ENCODE measurements around the gene FRG2.
"Not testable (repeated sequence)": the region's sequence is repeated elsewhere in the genome, so short reads cannot be mapped to it uniquely, and the experiment has no call there.

FRG2 gene

DNA sequence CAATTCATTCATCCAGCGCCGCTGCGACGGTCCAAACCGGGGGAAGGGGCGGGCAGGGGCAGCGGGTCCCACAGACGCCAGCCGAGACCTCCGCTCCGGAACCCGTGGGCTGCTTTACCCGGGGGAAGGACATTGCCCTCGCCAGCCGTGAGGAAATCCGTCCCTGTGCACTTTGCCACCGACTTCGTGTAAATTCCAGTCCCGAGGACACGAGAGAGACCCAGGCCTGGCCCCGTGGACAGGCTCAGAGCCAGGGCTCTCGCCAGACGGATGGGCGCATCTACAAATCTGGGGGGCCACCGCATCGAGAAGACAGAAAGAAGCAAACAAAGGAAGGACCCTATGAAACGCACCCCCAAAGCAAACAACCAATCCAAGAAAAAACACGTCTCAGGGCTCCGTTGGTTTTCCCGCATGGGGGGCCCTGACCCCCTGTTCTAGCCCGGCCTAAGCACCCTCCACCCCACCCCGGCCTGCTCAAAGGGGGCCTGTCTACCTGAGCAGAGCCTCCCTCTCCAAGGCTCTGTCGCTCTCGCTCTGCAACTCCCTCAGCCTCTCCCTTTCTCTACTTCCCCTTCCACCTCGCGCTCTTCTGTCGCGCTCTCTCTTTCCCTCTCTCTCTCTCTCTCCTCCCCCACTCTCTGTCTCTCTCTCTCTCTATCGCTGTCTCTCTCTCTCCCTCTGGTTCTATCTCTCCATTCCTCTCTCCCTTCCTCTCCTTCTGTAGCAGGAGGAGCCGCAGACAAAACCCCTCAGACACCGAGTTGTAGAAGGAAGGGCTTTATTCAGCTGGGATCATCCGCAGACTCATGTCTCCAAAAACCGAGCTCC lies 11.3 kb downstream of the FRG2 start:
- no peak for FAIRE-seq

DNA sequence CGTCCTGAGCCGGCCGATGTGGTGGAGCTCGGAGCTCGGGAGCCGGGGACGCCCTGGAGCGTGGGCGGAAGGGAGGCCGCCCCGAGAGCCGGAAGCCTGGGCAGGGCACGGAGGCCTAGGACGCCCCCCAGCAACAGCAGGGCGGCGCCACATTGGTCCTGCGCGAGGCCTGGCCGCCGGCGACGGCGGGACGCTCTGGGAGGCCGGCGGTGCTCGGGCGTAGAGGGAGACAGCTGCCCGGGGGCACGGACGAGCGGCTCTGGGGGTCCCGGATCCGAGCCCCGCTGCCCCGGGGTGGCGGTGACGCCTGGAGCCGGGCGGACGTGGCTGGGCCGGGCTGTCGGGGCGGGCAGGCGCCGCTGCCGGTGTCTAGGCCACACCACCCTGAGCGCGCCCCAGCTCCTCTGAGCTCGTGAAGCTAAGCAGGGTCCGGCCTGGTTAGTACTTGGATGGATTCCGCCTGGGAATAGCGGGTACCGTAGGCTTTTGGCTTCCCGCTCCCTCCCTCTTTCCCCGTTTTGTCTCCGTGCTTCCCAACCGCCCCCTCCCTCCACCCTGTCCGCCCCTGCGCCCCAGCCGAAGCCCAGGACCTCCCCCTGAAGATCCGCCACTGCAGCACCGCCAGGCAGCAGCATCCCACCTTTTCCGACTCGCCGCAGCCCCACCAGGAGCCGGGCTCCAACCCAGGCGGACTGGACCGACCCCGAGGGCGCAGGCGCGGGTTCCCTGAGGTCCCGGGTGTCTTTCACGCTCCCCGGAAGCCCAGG lies 12.1 kb downstream of the FRG2 start:
- FAIRE-seq = no peak

DNA sequence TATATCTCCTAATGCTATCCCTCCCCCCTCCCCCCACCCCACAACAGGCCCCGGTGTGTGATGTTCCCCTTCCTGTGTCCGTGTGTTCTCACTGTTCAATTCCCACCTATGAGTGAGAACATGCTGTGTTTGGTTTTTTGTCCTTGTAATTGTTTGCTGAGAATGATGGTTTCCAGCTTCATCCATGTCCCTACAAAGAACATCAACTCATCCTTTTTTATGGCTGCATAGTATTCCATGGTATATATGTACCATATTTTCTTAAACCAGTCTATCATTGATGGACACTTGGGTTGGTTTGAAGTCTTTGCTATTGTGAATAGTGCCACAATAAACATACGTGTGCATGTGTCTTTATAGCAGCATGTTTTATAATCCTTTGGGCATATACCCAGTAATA lies 37.1 kb downstream of the FRG2 start:
- not testable (repeated sequence) for FAIRE-seq

DNA sequence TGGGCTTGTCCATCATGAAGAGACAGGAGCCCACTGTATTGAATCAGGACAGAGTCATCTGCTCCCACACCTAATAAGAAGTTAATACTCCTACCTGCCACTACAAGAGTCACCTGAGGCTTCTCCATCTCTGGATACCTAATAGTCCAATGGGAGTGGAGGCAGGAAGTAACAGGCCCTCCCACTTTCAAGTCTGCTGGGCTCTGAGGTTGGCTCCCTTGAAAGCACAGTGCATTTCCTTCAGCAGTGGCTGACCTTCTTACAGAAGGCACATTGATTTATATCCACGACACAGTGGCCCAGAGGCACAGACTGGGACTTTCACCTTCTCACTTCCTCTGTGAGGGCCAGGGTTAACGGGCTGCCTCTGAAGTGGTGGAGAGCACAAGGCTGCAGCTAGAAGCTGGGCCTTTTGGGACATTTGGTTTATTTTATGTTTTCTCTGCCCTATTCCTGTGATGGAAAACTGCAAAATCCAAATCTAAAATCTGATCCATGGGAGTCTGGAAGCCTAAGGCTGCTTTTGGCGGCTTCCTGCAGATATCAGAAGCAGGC lies 38.1 kb downstream of the FRG2 start:
- no peak for FAIRE-seq

DNA sequence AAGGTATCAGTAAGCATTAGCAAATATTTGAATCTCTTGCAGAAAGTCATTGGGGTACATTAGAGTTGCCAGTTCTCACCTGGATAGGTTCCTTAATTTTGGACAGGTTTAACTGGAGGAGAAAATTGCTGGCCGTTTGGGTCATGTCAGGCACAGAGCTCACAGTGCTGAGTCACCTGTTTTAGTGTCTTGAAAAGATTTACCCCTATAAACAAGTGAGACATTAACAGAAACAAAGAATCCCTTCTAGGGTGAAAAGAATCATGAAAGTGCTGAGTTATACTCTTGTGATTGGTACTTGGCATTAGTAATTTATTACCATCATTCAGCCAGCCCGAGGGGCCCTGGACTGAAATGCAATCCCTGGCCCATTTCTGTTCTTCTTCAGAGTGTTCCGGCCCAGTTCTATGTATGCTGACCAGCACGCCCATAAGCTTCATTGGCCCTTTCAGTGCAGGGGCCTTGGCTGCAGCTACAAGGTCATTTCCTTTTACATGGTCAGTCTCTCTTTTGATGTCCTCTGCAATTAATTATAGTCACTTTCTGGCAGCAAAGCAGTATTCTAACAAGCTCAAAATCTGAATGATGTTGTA lies 41.3 kb downstream of the FRG2 start:
- not testable (repeated sequence) for FAIRE-seq

DNA sequence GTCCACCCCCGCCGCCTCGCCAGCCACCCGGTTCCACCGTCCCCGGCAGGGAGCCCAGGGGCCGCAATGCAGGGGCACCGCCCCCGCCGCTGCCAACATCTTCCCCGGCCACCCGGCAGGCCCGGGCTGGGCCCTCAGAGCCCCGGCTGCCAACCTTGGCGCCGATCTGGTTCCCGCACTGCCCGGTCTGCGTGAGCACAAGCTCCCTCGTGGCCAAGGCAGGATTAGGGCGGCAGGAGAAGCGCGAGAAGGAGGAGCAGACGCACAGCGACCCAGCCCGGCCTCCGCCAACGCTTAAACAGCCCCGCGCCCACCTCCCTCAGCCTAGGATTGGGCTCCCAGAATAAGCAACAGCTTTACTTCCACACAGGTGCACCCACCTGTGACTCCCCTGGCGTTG lies 42.4 kb downstream of the FRG2 start:
- FAIRE-seq = not testable (repeated sequence)

DNA sequence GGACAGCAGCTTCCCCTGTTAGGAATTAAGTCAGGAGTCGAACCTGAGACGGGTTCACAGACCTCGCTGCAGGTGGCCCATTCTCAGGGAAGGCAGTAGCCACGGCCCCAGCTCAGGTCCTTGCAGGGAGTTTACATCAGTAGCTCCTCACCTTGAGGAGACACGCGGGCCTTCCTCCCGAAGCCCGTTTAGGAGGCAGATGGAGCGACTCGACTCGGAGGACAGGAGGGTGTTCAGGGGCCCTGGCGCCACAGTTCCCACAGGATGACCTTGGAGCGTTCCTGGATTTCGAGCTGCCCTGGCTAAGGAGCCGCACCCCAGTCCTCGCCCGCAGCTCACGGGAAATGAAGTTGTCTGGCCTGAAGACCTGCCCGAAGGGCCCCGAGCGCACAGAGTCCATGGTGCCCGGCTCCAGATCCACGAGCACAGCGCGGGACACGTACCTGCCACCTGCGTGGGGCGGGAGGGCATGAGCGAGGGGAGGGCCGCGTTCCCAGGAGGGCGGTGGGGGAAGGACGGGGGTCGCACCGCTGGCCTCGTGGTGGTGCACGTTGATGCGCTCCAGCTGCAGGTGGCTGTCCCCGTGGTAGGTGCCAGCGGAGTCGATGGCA lies 43.0 kb downstream of the FRG2 start:
- not testable (repeated sequence) for FAIRE-seq

DNA sequence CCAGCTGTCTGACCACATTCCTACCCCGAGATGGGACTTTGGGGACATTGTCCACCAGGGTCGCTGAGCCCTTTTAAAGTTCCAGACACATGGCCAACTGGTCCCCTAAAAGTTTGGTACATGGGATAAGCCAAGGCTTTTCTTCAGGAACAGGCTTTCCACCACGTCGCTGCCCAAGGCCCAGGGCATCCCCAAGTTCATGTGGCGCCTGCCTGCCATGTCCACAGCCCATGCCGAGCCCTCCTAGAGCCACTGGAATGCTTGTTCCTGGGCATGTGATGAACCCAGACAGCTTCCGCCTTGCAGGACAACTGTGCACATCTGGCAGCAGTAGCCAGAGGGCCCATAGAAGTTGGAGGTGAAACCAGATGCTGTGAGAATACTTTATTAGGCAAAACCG lies 45.1 kb downstream of the FRG2 start:
- FAIRE-seq = no peak

DNA sequence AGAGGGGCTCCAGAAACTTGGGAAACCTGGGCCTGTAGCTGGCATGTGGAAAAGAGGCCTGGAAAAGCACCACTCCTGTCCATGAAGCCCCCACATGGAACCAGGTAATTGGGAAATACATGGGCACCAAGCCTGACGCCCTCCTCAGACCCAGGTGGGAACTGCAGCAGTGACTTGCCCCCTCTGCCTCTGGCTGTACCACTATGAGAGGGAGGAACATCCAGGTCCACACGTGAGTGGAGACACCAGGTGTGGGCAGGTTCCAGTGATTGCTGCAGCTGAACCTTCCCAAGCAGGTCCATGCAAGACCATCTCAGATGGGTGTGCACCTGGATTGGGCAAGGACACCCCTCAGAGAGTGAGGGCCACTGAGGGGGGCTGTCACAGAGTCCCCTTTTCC lies 46.8 kb downstream of the FRG2 start:
- not testable (repeated sequence) for FAIRE-seq

DNA sequence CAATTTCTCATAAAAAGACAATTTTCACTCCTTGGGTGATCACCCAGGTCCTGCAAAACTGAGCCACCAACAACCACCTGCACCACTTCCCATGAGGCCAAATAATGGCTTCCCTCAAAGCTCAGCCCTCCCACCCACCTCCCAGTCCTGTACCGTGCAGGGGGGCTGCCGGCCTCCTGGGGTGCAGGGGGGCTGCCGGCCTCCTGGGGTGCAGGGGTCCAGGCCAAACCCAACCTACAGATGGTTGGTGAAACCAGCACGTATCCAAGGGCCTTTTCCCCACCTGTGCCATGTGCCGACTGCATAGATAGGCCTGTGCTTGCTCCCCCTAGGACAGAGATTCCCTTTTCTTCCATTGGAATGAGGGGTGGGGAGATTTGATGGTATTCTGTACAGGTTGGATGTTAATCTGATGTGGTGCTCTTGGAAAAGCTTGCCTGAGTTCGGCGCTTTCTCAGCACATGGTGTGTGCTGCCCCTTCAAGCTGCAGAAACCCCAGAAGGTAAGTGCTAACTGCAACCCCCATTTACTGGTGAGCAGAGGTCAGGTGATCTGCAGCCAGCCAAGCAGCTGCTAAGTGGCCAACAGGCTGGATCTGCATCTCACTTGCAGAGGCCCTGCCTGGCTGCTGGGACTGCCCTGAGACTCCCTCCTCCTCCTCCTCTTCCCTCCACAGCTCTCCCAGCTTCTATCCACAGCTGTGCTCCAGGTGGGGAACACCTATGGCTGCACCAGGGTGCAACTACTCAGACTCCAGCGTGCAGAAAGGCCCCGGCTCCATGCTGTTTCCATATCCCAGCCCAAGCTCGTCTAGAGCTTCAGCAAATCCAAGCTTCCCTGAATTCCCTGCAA lies 47.6 kb downstream of the FRG2 start:
- FAIRE-seq = no peak

Data from A204.1 (cell line).